Measurements from ENCODE around the gene FRAS1.
"Not testable (repeated sequence)": the region's sequence is repeated elsewhere in the genome, so short reads cannot be mapped to it uniquely, and the experiment has no call there.

Gene FRAS1

GRCh38 chr4:78517050-78517652, 460.0 kb downstream of the FRAS1 start:
- DNase-seq, result peak; percentile 14

- no peak for DNase-seq
These were observed 461.4 kb downstream of the FRAS1 start for GRCh38 chr4:78518561-78518960.

- DNase-seq, result no peak
These were observed 462.8 kb downstream of the FRAS1 start for GRCh38 chr4:78519962-78520361.

GRCh38 chr4:78520808-78521226, 463.7 kb downstream of the FRAS1 start:
- DNase-seq, result no peak

- no peak for DNase-seq
These were observed 466.9 kb downstream of the FRAS1 start for GRCh38 chr4:78524009-78524408.

- no peak for DNase-seq
These were observed 468.4 kb downstream of the FRAS1 start for GRCh38 chr4:78525559-78525958.

GRCh38 chr4:78527103-78527502, 470.0 kb downstream of the FRAS1 start:
- DNase-seq, result no peak

GRCh38 chr4:78527555-78527954, 470.4 kb downstream of the FRAS1 start:
- no peak for DNase-seq

GRCh38 chr4:78528327-78528726, 471.2 kb downstream of the FRAS1 start:
- DNase-seq, result no peak

- no peak for DNase-seq
These were observed 472.6 kb downstream of the FRAS1 start for GRCh38 chr4:78529569-78530209.

- no peak for DNase-seq
These were observed 474.9 kb downstream of the FRAS1 start for GRCh38 chr4:78532046-78532445.

- no peak for DNase-seq
These were observed 476.7 kb downstream of the FRAS1 start for GRCh38 chr4:78533854-78534253.

- no peak for DNase-seq
These were observed 477.3 kb downstream of the FRAS1 start for GRCh38 chr4:78534286-78534955.

GRCh38 chr4:78542373-78542772, 485.2 kb downstream of the FRAS1 start:
- DNase-seq, result no peak

- DNase-seq, result no peak
These were observed 486.5 kb downstream of the FRAS1 start for GRCh38 chr4:78543424-78544125.

GRCh38 chr4:78544678-78545077, 487.6 kb downstream of the FRAS1 start:
- no peak for DNase-seq

GRCh38 chr4:78545275-78546246, 488.4 kb downstream of the FRAS1 start:
- DNase-seq, result no peak

- DNase-seq, result not testable (repeated sequence)
These were observed 490.8 kb downstream of the FRAS1 start for GRCh38 chr4:78547899-78548298.

- not testable (repeated sequence) for DNase-seq
These were observed 491.8 kb downstream of the FRAS1 start for GRCh38 chr4:78548889-78549288.

- DNase-seq, result peak; percentile 81
These were observed 494.6 kb downstream of the FRAS1 start, which contains the start of gene ANXA3 for GRCh38 chr4:78551420-78552351. Gene ANXA3 (plus strand): TSS chr4:78551770. CDS start chr4:78554474, 2,704 bp downstream.
